ENCODE measurements around the gene HSF2BP.
"Not testable (repeated sequence)": the region's sequence is repeated elsewhere in the genome, so short reads cannot be mapped to it uniquely, and the experiment has no call there.

Gene HSF2BP

DNA sequence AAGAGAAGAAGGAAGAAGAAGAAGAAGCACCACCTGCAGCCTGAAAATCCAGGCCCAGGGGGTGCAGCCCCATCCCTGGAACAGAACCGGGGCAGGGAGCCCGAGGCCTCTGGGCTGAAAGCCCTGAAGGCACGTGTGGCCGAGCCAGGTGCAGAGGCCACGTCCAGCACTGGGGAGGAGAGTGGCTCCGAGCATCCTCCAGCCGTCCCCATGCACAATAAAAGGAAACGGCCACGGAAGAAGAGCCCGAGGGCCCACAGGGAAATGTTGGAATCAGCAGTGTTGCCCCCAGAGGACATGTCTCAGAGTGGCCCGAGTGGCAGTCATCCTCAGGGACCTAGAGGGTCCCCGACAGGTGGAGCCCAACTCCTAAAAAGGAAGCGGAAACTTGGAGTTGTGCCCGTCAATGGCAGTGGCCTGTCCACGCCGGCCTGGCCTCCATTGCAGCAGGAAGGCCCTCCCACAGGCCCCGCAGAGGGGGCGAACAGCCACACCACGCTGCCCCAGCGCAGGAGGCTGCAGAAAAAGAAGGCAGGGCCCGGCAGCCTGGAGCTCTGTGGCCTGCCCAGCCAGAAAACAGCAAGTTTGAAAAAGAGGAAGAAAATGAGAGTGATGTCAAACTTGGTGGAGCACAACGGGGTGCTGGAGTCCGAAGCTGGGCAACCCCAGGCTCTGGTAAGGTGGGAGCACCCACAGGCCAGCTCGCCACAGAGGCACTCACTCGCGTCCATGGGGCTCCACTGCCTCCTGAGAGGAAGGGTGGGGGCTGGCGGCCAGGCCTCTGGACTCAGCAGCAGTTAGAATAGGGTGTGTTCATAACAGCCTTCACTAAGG is 28.5 kb upstream of the HSF2BP start:
- DNase-seq = no peak

GRCh38 chr21:43686811-43687565 is 27.7 kb upstream of the HSF2BP start:
- no peak for DNase-seq

GRCh38 chr21:43684424-43684823 is 25.1 kb upstream of the HSF2BP start:
- DNase-seq = no peak

GRCh38 chr21:43681650-43682049 is 22.4 kb upstream of the HSF2BP start:
- DNase-seq = no peak

GRCh38 chr21:43680421-43680820 is 21.1 kb upstream of the HSF2BP start:
- DNase-seq = not testable (repeated sequence)

DNA sequence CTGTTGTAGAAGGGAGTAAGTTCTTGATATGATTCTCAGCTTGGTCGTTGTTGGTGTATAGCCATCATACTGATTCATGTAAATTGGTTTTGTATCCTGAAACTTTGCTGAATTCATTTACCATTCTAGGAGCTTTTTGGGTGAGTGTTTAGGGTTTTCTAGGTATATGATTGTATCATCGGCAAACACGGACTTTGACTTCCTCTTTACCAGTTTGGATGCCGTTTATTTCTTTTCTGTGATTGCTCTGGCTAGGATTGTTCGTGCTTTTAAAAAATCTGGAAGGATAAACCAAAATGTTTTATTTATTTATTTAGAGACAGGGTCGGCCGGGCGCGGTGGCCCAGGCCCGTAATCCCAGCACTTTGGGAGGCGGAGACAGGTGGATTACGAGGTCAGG is 20.7 kb upstream of the HSF2BP start:
- no peak for DNase-seq

DNA sequence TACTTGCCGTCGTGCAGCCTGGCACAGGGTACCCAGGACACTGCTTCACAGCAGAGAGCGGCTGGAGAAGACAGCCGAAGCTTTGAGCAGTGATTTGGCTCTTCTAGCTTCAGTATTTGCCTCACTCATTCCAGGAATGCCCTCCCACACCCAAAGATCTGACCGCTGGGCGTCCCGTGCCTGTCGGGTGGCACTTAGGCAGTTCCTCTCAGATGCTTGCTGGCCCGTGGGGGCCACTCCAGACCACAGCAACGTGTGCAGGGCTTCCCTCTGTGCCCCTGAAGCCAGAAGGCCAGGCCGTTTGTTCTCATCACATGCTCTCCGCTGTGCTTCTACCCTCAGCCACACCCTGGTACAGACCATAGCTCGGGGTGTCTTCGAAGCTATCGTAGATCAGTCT is 17.1 kb upstream of the HSF2BP start:
- DNase-seq = no peak

- DNase-seq = no peak
Observed at GRCh38 chr21:43675871-43676270, 16.6 kb upstream of the HSF2BP start.

- DNase-seq = no peak
Observed at GRCh38 chr21:43669828-43670605, 10.7 kb upstream of the HSF2BP start.

DNA sequence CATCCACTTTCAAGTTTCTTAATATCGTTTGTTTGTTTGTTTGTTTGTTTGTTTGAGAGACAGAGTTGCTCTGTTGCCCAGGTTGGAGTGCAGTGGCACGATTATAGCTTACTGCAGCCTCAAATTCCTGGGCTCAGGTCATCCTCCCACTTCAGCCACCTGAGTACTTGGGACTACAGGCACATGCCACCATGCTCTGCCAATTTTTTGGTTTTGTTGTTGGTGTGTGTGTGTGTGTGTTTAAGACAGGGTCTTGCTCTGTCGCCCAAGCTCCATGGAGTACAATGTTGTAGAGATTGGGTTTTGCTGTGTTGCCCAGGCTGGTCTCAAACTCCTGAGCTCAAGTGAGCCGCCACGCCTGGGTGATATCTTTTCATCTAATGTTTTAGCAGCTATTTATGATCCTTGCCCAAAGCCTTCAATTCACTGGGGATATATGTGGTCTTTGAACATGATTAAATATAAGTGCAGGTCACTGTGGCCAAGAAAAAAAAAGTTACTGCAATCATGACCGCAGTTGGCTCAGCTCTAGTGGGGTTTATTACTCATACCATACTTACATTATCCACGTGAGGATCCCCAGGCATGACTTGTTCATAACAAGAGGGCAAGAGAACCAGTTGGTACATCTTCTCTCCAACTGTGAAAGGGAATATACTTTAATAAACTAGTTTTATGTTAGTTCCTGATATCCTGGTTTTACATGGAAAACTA is 8.1 kb upstream of the HSF2BP start:
- DNase-seq = no peak

- DNase-seq = no peak
Observed at GRCh38 chr21:43665879-43666278, 6.6 kb upstream of the HSF2BP start.

GRCh38 chr21:43664358-43664757 is 5.1 kb upstream of the HSF2BP start:
- DNase-seq = no peak

DNA sequence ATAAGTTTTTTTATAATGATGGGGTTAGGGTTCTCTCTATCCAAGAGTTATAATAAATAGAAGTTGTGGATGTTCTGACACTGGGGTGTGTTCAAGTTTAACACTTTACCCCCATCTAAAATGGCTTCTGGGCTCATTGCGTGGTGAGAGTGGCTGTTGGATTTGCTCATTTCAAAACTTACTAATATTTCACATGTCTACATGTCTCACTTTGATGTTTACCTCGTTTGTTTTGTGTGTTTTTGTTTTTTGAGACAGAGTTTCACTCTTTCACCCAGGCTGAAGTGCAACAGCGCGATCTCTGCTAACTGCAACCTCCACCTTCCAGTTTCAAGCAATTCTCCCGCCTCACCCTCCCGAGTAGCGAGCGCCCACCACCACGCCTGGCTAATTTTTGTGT is 3.7 kb upstream of the HSF2BP start:
- no peak for DNase-seq

DNA sequence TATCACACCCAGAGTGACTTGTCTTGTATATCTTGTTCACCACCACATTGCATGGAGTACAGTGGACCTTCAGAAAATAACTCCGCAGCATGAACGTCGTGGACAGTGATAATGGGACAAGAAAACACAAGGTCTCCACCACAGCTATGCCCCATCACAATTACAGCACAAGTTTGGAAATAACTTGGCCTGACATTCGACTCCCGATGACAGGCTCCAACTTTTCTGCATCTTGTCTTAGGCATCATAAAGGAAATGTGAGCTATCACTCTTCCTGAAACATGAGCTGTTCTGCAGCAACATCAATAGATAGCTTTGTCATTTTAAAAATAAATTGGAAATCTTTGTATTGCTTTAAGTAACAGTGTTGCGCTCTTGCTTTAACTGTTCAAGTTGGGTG is 3.0 kb upstream of the HSF2BP start:
- DNase-seq = no peak

- no peak for DNase-seq
Observed at GRCh38 chr21:43658769-43659135, 536 bp downstream of the HSF2BP start.

- DNase-seq = no peak
Observed at GRCh38 chr21:43658088-43658741, 1.1 kb downstream of the HSF2BP start.

DNA sequence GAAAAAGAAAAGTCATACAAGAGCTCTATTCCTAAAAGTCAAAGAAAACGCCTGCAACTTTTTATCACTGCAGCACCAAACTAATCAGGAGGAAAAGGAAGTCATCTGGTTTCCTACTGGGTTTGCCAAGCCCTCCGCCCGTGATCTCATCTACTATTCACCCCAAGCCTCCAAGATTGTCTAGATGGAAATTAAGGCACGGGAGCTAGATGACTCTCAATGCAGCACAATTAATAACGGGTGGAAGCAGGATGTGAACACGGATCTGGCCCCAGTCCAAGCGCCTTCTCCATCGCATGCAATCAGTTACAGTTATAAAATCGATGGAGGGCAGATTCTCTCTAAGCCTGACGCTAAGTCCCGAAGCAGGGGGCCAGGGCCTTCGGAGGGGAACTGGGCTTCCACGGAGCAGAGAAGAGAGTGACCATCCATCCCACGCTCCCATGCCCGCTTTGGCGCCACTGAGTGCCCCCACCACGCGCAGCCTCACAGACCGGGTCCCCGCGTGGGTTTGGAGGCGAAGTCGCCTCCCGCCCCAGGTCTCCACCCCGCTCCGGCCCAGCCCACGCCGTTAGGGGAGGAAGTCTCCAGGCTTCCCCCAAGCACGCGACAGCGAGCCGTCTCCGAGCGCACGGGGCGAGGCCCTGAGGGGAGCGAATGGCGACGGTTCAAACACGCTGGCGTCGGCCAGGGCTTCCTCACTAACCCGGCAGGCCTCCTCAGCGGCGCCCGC is 1.8 kb downstream of the HSF2BP start:
- no peak for DNase-seq

DNA sequence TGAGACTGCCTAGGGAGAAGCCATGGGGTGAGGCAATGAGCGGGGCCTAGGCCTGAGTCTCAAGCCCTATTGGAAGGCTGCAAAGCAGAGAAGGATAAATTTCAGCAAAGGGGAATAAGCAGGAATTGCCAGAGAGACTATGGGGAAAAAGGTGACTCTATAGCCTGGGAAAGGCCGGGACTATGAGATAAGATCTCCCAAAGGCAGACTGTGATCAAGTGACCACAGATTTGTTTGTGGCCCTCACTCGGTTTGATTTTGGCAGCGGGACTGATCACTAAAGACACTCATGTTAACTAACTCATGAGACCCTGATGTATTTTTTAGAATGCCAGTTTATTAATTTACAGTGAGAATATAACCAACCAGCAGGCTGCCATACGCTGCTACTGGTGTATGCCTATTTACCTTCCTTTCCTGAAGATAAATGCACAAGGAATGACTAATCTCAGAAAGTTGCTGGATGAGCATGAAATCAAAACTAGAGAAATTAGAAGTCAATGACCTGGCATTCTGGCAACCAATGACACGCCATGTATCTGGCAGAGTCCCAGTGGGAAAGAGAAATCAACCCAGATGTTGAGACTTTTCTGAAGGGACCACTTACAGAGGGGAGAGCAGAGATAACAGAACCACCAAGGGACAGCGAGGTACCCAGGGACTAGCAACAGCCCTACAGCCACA is 4.3 kb downstream of the HSF2BP start:
- DNase-seq = no peak

DNA sequence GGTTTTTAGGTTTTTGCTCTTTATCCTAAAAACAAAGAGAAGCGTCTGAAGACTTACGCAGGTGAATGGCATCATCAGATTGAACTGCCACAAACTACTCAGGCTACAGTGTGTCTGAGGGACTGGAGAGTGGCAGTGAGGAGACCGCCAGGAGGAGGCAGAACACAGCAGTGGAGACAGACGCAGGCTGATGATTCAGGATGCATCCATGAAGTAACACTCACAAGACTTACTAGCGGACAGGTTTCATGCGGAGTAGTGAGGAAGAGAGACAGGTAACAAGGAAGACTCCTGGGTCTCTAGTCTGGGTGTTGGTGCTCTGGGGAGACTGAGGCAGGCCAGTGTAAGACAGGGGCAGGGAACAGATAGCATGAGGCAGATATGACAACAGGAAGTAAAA is 5.7 kb downstream of the HSF2BP start:
- no peak for DNase-seq

DNA sequence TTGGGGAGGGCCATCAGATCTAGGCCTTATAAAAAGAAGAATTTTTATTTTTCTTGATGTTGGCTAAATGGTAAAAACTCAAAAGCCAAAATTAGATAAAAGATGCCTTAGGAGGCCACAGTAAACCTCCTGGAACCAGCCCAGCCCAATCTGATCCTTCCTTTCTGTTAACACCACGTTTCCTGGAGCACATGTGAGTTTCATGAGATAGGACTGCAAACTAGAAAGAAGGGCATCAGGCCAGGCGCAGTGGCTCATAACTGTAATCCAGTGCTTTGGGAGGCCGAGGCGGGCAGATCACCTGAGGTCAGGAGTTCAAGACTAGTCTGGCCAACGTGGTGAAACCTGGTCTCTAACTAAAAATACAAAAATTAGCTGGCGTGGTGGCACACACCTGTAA is 6.7 kb downstream of the HSF2BP start:
- no peak for DNase-seq

DNA sequence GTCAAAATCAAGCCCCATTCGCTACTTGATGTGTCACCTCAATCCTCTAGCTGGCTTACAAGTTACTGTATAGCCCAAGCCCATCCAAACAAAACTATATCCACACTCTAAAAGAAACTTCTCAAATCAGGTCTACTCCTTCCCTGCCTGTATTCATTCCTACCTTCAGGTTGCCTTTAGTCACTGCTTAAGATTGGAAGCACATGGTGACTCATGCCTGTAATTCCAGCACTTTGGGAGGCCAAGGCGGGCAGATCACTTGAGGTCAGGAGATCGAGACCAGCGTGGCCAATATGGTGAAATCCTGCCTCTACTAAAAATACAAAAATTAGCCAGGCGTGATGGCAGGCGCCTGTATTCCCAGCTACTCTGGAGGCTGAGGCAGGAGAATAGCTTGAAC is 7.4 kb downstream of the HSF2BP start:
- not testable (repeated sequence) for DNase-seq

Measured in NCI-H345 (cell line).